Esophagus squamous epithelium (tissue), 4 donors: ENCODE measurements around the gene MALT1.

Source experiments
- CTCF ChIP-seq, 6 experiments: fragments of 450-650 bp in 4 of 6; fragments of 200-600 bp in 2 of 6; sonication (generic) in 2 of 6; IDR thresholded peaks; one replicate each; pipeline ENCODE4 v1.5.1; 2016 to 2019; ENCODE audit warnings: antibody characterized with exemption in 6 of 6, mild to moderate bottlenecking in 4 of 6, moderate library complexity in 4 of 6
- POLR2A ChIP-seq, 4 donors: fragments of 450-650 bp; IDR thresholded peaks; one replicate each; pipeline ENCODE4 v1.6.1; 2017; ENCODE audit warnings: antibody characterized with exemption in 4 of 4, mild to moderate bottlenecking in 4 of 4, moderate library complexity in 3 of 4

- TF ChIP-seq POLR2A (IDR thresholded peaks at IDR 0.05) (no peak), CTCF (IDR thresholded peaks at IDR 0.05) (no peak)
Observed at GRCh38 chr18:58784601-58785137, 113.4 kb downstream of the MALT1 start.
